A673 (cell line): Measurements from ENCODE around the gene PLCB4. TPM values are rescaled to one million over a fixed set of nuclear protein-coding genes. Genes with fewer than 3 reads are reported as not detected.

Source experiments
- BruUV-seq: library from RNA; stranded (reverse); fragments of 400-500 nt; replicated peaks from 2 replicates; lab custom pipeline; 2021; lab: Mats Ljungman, UMichigan
- CTCF ChIA-PET: fragments of 300-600 bp; sonication (Branson Sonifier 250); formaldehyde crosslinking; loops from one replicate; lab custom pipeline; 2022; ENCODE audit warnings: antibody characterized with exemption; lab: Charles Lee
- POLR2A ChIA-PET: fragments of 300-600 bp; sonication (Branson Sonifier 250); formaldehyde crosslinking; loops from one replicate; lab custom pipeline; 2022; ENCODE audit warnings: antibody characterized with exemption; ENCODE audit not compliant: low non-redundant PET; lab: Charles Lee
- DNase-seq: peaks from one replicate; pipeline ENCODE4 v3.0.0-alpha.2; 2015; ENCODE audit warnings: low spot score
- H3K27ac ChIP-seq: fragments of 200-600 bp; sonication (generic); 2 replicates; pipeline ENCODE4 v1.5.1; 2016; ENCODE audit warnings: mixed run types, low read depth, mild to moderate bottlenecking, mixed read lengths, antibody characterized with exemption, low read length; ENCODE audit not compliant: poor library complexity, severe bottlenecking
- H3K27me3 ChIP-seq: fragments of 200-600 bp; sonication (generic); replicated peaks from 2 replicates; pipeline ENCODE4 v1.6.1; 2017; ENCODE audit warnings: mixed run types, low read depth, mild to moderate bottlenecking, mixed read lengths, antibody characterized with exemption, low read length; ENCODE audit not compliant: insufficient read depth, poor library complexity
- H3K36me3 ChIP-seq: fragments of 200-600 bp; sonication (generic); 2 replicates; pipeline ENCODE4 v1.6.1; 2016; ENCODE audit warnings: mixed run types, mild to moderate bottlenecking, mixed read lengths, antibody characterized with exemption, low read length; ENCODE audit not compliant: insufficient read depth, poor library complexity, severe bottlenecking
- H3K4me1 ChIP-seq: fragments of 200-600 bp; sonication (generic); 2 replicates; pipeline ENCODE4 v1.6.1; 2017; ENCODE audit warnings: mixed run types, mild to moderate bottlenecking, mixed read lengths, antibody characterized with exemption, low read length; ENCODE audit not compliant: insufficient read depth, poor library complexity, severe bottlenecking
- H3K4me3 ChIP-seq: fragments of 200-600 bp; sonication (generic); 2 replicates; pipeline ENCODE4 v1.5.1; 2016; ENCODE audit warnings: low read depth, mixed run types, mild to moderate bottlenecking, mixed read lengths, low read length; ENCODE audit not compliant: poor library complexity, severe bottlenecking
- H3K9me3 ChIP-seq: fragments of 200-600 bp; sonication (generic); 2 replicates; pipeline ENCODE4 v1.6.1; 2016; ENCODE audit warnings: mixed run types, low read depth, mild to moderate bottlenecking, mixed read lengths, antibody characterized with exemption, low read length; ENCODE audit not compliant: poor library complexity, severe bottlenecking
- CTCF ChIP-seq: fragments of 300-800, 200-600 bp; sonication (generic); conservative IDR thresholded peaks from 2 replicates; pipeline ENCODE4 v1.5.1; 2017; ENCODE audit warnings: low read depth, mild to moderate bottlenecking, antibody characterized with exemption, low read length, moderate library complexity, mixed read lengths
- EZH2 ChIP-seq: fragments of 200-600 bp; sonication (generic); IDR thresholded peaks from 2 replicates; pipeline ENCODE4 v1.6.1; 2017; ENCODE audit warnings: borderline replicate concordance, low read depth, mild to moderate bottlenecking, mixed read lengths, antibody characterized with exemption, low read length; ENCODE audit not compliant: poor library complexity, severe bottlenecking
- intact Hi-C: fragments of 100-400 bp; cut with micrococcal nuclease; formaldehyde crosslinking; loops from one replicate; pipeline ENCODE4 v1.10.0; 2022; ENCODE audit not compliant: unreplicated experiment
- total RNA-seq: library from RNA; stranded (reverse); gene quantifications from 2 replicates; pipeline ENCODE4 v1.2.3, GENCODE V29; 2021

The PLCB4 gene
- total RNA-seq, 1 experiment from 2014 or later, result 6.2 TPM

- intact Hi-C loops, result no loop called here
- TF ChIP-seq CTCF, result no peak
- TF ChIP-seq EZH2, result no peak
- no peak for DNase-seq
- Histone ChIP-seq H3K27ac (no peak overlapping the region), H3K36me3 (no peaks in the 10 kb centered on the region), H3K4me3 (no peak overlapping the region), H3K9me3 (no peaks in the 10 kb centered on the region), H3K27me3 (no peaks in the 10 kb centered on the region), H3K4me1 (no peaks in the 10 kb centered on the region)
- ChIA-PET CTCF (no interaction called here), POLR2A (no interaction called here)
- BruUV-seq, result no TSS peak
Measured at GRCh38 chr20:9126527-9126926, 57.6 kb downstream of the PLCB4 start.

- no peak for DNase-seq
- Histone ChIP-seq H3K9me3 (no peaks in the 10 kb centered on the region), H3K36me3 (no peaks in the 10 kb centered on the region), H3K27me3 (no peaks in the 10 kb centered on the region), H3K4me1 (no peaks in the 10 kb centered on the region), H3K27ac (no peak overlapping the region), H3K4me3 (no peak overlapping the region)
- ChIA-PET POLR2A (no interaction called here), CTCF (no interaction called here)
- no TSS peak for BruUV-seq
- TF ChIP-seq EZH2, result no peak
- no peak for TF ChIP-seq CTCF
- intact Hi-C loops, result no loop called here
Measured at GRCh38 chr20:9128568-9128967, 59.7 kb downstream of the PLCB4 start.

- Histone ChIP-seq H3K4me3 (no peak overlapping the region), H3K4me1 (no peaks in the 10 kb centered on the region), H3K9me3 (no peaks in the 10 kb centered on the region), H3K27me3 (no peaks in the 10 kb centered on the region), H3K27ac (no peak overlapping the region), H3K36me3 (no peaks in the 10 kb centered on the region)
- ChIA-PET POLR2A (no interaction called here), CTCF (no interaction called here)
- TF ChIP-seq EZH2 (no peak), CTCF (no peak)
- no peak for DNase-seq
- BruUV-seq, result no TSS peak
- intact Hi-C loops, result no loop called here
Measured at GRCh38 chr20:9129756-9130155, 60.9 kb downstream of the PLCB4 start.
